Left lung (tissue), 10 donors: ENCODE data around the gene VGLL2. TPM values are rescaled to one million over a fixed set of nuclear protein-coding genes. Genes with fewer than 3 reads are reported as not detected.

Experiments
- ATAC-seq: fragments of 200-7000 bp; cut with Tn5 transposase; one replicate; pipeline ENCODE4 v1.9.1; 2020; ENCODE audit warnings: moderate library complexity
- DNase-seq, 4 donors: peaks; one replicate each; pipeline ENCODE4 v3.0.0-alpha.2; 2013 to 2020
- H3K27ac ChIP-seq, 2 donors: fragments of 200-600 bp; sonication (generic) in 1 of 2; one replicate each; pipeline versions ENCODE4 v1.5.0 to v1.8.0; 2020 to 2021
- H3K27me3 ChIP-seq, 2 donors: fragments of 200-600 bp; sonication (generic) in 1 of 2; one replicate each; pipeline versions ENCODE4 v1.5.0 to v1.8.0; 2020 to 2021
- H3K36me3 ChIP-seq, 2 donors: fragments of 200-600 bp; sonication (generic) in 1 of 2; one replicate each; pipeline versions ENCODE4 v1.5.0 to v1.8.0; 2020 to 2021
- H3K4me1 ChIP-seq, 2 donors: fragments of 200-600 bp; one replicate each; pipeline ENCODE4 v1.8.0; 2021
- H3K4me3 ChIP-seq, 2 donors: fragments of 200-600 bp; sonication (generic) in 1 of 2; one replicate each; pipeline versions ENCODE4 v1.5.0 to v1.8.0; 2020 to 2021; ENCODE audit warnings: mild to moderate bottlenecking in 1 of 2
- H3K9me3 ChIP-seq, 2 donors: fragments of 200-600 bp; sonication (generic) in 1 of 2; one replicate each; pipeline versions ENCODE4 v1.5.0 to v1.8.0; 2020 to 2021
- CTCF ChIP-seq, 2 donors: fragments of 200-600 bp; sonication (generic) in 1 of 2; IDR thresholded peaks; one replicate each; pipeline versions ENCODE4 v1.5.0 to v1.8.0; 2021; ENCODE audit warnings: antibody characterized with exemption in 2 of 2
- intact Hi-C, 2 donors: fragments of 100-400 bp; cut with DNase I; formaldehyde crosslinking; loops; one replicate each; pipeline versions ENCODE4 v1.11.2 to v1.14.2; 2022
- polyA plus RNA-seq, 6 donors: library from polyadenylated mRNA; unstranded; fragments of 120-200 nt; gene quantifications; one replicate each; pipeline ENCODE4 v1.2.1, GENCODE V29; 2013; ENCODE audit not compliant: insufficient read length in 6 of 6
- total RNA-seq, 2 donors: library from RNA; stranded (reverse); fragmentation: NEBNext Ultra II Directional; extraction: Animal tissue kit (Norgen Biotek cat#: 25700); gene quantifications; one replicate each; pipeline ENCODE4 v1.2.1, GENCODE V29; 2021
- donor health status: DM: no; HTN: yes; CAD: no.
- donor health status: DM: no; HTN: no; CAD: no.

Gene VGLL2
- total and polyA plus RNA-seq, 8 donors = not detected

- no peaks in the 10 kb centered on the region for H3K27me3 ChIP-seq
- H3K36me3 ChIP-seq = no peaks in the 10 kb centered on the region
- TF ChIP-seq CTCF (IDR thresholded peaks at IDR 0.05) = no peak
- H3K9me3 ChIP-seq = no peaks in the 10 kb centered on the region
- intact Hi-C loops = no loop called here
- H3K27ac ChIP-seq = no peak overlapping the region
- H3K4me3 ChIP-seq = no peak overlapping the region
- DNase-seq (no peak), ATAC-seq (no peak)
- no peaks in the 10 kb centered on the region for H3K4me1 ChIP-seq
Measured at GRCh38 chr6:117303323-117303722, 38.0 kb downstream of the VGLL2 start.

- no peaks in the 10 kb centered on the region for H3K27me3 ChIP-seq
- H3K4me1 ChIP-seq = no peaks in the 10 kb centered on the region
- H3K4me3 ChIP-seq = no peak overlapping the region
- no peaks in the 10 kb centered on the region for H3K36me3 ChIP-seq
- intact Hi-C loops = no loop called here
- DNase-seq = no peak
- TF ChIP-seq CTCF (IDR thresholded peaks at IDR 0.05) = no peak
- ATAC-seq = no peak
- H3K9me3 ChIP-seq = no peaks in the 10 kb centered on the region
- H3K27ac ChIP-seq = no peak overlapping the region
Measured at GRCh38 chr6:117304446-117304845, 39.1 kb downstream of the VGLL2 start.

DNA sequence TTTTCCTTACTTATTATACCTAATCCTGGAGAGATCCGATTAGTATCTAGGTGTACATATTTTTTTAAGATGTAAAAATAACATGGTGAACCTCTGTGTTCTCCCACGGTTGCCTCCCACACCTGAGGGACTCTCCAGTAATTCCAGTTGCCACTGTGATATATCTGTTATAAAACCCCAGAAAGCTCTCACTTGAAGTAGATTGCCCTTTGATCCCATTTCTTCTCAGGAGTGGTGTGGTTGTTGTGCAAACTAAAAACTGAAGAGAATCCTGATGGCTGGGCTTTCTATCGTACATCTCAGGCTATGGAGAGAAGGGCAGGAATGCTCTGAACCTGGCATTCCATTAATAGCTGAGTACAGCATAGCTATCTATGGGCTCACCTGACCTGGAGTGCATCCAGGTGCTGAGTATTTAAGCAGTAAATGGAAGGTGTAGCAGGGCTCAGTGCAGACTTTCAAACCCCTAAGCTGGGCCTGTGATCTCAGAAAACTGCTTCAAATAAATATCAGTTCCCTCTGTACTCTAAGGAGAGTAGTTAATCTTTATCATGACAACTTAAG, 41.0 kb downstream of the VGLL2 start:
- Histone ChIP-seq H3K36me3 (no peaks in the 10 kb centered on the region), H3K4me1 (no peaks in the 10 kb centered on the region), H3K4me3 (no peak overlapping the region), H3K27me3 (no peaks in the 10 kb centered on the region), H3K9me3 (no peaks in the 10 kb centered on the region), H3K27ac (no peak overlapping the region)
- peak; percentile 81 for ATAC-seq
- DNase-seq = peak in 2 of 4 donors; percentile 2 to 41
- intact Hi-C loops = no loop called here
- no peak for TF ChIP-seq CTCF (IDR thresholded peaks at IDR 0.05)

DNA sequence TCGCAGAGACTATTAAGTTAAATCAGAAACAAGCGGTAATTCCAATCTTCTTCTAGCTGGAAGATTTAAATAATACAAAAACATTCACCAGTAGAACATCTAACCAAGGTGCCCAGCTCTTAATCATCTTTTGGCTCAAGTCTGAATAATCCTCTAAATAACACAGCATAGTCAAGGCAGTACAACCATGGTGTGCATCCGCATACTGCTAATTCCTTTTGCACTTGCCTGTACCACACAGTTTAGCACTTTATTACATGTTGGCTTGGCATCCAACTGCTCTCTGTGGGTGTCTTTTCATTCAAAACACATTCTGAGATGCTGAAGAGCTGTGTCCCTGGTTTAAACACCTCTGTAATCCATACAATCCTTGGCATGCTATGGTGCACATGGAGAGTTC, 42.3 kb downstream of the VGLL2 start:
- no peak for TF ChIP-seq CTCF (IDR thresholded peaks at IDR 0.05)
- no peak overlapping the region for H3K27ac ChIP-seq
- H3K27me3 ChIP-seq = no peaks in the 10 kb centered on the region
- ATAC-seq = no peak
- no peaks in the 10 kb centered on the region for H3K9me3 ChIP-seq
- intact Hi-C loops = no loop called here
- H3K36me3 ChIP-seq = no peaks in the 10 kb centered on the region
- DNase-seq = no peak
- H3K4me3 ChIP-seq = no peak overlapping the region
- no peaks in the 10 kb centered on the region for H3K4me1 ChIP-seq

DNA sequence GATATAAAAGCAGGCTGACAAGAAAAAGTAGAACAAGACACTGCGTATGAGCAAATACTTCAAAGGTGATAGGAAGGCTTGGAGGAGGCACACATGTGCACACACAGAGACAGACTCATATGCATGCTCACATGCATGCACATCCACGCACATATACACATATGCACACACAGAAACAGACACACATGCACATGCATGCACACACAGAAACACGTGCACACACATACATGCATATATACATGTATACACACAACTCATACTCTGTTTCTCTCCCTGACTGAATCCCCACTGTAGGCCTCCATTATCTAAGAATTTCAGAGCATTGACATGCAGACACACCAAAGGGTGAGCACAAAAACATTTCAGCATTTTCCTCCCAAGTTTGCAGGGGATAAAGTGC, 43.7 kb downstream of the VGLL2 start:
- H3K4me1 ChIP-seq = no peaks in the 10 kb centered on the region
- no peak overlapping the region for H3K4me3 ChIP-seq
- H3K36me3 ChIP-seq = no peaks in the 10 kb centered on the region
- TF ChIP-seq CTCF (IDR thresholded peaks at IDR 0.05) = no peak
- no peak for ATAC-seq
- no peak for DNase-seq
- no peak overlapping the region for H3K27ac ChIP-seq
- H3K9me3 ChIP-seq = no peaks in the 10 kb centered on the region
- H3K27me3 ChIP-seq = no peaks in the 10 kb centered on the region
- intact Hi-C loops = no loop called here
